M059J (cell line): Measurements from ENCODE around the gene DNAJC4. TPM values are rescaled to one million over a fixed set of nuclear protein-coding genes. Genes with fewer than 3 reads are reported as not detected.
A peak's percentile ranks its signal among the peaks of the same experiment; 100 is the strongest.

ENCODE experiments used
- DNase-seq: peaks from one replicate; pipeline ENCODE4 v3.0.0-alpha.2; 2012; ENCODE audit warnings: low read depth
- total RNA-seq: library from RNA; depleted of rRNA; stranded (reverse); fragments of >200 nt; shearing (Covaris generic); gene quantifications from 2 replicates; pipeline ENCODE4 v1.2.3, GENCODE V29; 2014

The DNAJC4 gene
- total RNA-seq, 1 experiment from 2014 or later: 20.6 TPM

DNA sequence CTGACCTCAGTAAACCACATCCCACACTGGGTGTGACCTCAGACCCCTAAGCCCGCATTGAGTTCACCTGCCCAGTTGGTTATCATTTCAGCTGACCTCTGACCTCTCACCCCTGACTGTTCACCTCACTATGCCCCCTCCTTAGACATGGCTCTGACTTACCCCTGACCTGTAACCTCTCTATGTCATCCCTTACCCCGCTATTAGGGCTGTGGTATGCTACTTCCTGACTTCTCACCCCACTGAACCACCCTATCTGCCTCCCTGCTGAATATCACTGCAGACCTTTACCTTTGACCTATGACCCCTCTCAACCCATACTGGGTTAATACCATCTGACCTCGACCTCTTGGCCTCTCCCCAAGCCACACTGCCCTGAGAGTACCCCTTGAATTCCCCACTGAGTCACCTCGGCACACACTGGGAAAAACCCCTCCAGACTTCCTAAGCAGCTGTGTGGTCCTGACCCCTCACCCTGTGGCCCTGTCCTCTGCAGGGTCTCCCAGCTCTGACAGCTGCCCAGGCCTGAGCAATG lies 29.3 kb downstream of the DNAJC4 start:
- no peak for DNase-seq

DNA sequence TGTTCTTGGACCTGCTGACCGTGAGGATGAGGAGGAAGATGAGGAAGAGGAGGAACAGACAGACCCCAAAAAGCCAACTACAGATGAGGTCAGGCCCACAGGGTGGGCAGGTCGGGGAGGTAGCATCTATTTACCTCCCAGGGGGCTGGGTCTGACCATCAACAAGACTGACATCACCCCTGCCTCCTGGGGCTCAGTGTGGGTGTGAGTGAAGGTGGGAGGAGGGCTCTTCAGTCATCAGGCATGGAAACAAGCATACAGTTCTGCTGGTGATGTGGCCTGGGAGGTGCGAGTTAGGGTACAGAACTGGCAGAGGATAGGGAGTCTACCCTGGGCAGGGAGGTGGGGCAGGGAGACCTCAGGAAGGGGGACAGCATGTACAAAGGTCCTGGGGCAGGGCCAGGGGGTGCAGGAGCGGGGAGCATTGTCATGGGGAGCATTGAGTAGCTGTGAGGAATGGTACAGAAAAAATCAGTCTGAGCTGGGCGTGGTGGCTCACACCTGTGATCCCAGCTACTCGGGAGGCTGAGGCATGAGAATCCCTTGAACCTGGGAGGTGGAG lies 29.9 kb downstream of the DNAJC4 start:
- DNase-seq: no peak

DNA sequence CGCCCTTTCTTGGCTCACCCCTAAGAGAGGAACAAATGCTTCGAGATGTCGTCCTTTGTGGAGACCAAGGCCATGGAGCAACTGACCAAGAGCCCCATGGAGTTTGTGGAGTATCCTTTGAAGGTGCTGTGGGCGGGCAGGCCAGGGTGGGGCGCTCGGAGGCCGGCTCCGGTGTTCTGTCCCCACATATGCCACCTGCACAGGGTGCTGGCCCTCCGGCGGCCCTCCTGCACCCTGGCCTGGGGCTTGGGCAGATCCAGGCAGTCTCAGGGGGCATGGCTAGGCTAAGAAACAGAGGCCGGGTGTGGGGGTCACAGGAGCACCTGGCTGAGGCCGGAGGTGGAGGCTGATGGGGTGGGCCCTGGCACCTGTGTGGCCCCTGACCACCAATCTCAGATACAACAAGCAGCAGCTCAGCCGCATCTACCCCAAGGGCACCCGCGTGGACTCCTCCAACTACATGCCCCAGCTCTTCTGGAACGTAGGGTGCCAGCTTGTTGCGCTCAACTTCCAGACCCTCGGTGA lies 31.3 kb downstream of the DNAJC4 start:
- DNase-seq: no peak

DNA sequence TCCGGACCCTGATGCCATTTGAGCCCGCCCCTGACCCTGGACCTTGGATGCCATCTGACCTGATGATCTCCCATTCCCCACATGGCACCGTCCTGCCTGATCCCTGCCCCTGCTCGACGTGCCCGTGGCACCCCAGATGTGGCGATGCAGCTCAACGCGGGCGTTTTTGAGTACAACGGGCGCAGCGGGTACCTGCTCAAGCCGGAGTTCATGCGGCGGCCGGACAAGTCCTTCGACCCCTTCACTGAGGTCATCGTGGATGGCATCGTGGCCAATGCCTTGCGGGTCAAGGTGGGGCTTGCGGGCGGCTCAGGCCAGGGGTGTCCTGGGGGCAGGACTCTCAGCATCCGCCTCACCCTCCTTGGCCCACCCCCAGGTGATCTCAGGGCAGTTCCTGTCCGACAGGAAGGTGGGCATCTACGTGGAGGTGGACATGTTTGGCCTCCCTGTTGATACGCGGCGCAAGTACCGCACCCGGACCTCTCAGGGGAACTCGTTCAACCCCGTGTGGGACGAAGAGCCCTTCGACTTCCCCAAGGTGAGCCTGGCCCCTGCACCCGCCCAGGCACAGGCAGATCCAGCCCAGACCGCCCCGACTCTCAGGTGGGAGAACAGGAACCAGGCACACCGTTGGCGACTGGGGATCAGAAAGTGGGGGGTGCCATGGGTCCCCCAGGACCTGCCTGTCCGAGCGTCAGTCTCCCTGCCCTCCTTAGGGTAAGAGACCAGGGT lies 32.1 kb downstream of the DNAJC4 start:
- no peak for DNase-seq

DNA sequence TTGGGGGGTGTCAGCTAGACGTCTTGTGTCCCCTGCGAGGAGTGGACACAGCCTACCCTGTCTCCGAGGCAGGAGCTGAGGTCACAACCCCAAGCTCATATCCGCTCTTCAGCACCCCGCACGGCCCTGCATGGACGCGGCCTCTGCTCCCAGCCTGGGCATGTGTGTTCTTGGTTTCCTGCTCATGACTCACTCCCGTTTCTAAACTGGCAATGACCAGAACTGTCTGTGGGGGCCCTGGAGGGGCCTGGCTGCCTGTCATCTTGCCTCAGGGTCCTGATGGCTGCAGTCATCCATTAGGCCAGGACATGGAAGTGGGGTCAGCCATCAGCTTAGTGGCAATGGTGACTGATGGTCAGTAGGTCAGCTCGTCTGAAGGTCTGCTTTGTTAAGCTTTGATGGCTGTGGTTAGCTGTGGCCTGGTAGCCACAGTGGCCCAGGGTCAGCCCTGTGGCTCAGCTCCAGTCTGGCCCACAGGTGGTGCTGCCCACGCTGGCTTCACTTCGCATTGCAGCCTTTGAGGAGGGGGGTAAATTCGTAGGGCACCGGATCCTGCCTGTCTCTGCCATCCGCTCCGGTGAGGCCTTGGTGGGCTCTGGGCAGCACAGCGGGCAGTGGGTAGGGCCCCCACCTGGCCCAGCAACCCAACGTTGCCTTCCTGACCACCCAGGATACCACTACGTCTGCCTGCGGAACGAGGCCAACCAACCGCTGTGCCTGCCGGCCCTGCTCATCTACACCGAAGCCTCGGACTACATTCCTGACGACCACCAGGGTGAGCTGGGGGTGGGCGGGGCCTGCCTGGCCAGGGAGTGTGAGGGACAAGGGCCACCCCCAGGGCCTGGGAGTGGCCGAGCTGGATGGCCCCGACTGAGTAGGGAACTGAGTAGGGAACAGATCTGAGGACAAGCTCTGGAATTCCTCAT lies 32.9 kb downstream of the DNAJC4 start:
- DNase-seq: peak; percentile 87

DNA sequence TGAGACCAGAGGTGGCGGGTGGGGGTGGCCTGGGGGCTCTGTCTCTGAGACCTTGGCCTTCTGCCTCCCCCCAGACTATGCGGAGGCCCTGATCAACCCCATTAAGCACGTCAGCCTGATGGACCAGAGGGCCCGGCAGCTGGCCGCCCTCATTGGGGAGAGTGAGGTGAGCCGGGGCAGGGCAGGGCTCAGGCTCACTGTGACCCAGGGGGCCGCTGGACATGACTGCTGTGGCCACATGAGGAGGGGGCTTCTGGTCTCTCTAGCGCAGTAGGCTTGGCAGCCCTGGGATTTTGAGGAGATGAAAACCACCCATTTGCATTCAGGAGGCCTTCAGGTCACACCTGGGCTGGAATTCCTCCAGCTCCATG lies 33.6 kb downstream of the DNAJC4 start:
- DNase-seq: no peak

DNA sequence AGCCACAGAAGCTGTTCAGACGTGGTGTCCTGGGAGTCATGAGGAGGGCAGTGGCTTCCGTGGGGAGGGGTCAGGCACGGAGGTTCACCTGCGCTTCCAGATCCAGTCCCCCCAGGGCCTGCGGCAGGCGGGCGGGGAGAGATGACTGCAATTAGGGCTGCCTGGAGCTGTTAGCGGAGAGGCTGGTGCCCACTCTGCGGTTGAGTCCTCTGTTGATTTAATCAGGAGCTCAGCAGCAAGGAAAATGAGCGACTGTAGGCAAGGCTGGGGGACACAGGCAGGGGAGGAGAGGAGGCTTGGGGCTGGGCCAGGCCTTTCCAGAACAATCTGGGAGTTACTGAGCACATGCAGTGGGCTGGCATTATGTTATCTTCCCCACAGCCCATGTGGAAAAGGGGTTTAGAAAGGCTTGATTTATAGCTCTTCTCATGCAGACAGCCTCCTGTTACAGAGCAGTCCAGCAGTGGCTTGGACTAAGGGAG lies 34.1 kb downstream of the DNAJC4 start:
- no peak for DNase-seq

DNA sequence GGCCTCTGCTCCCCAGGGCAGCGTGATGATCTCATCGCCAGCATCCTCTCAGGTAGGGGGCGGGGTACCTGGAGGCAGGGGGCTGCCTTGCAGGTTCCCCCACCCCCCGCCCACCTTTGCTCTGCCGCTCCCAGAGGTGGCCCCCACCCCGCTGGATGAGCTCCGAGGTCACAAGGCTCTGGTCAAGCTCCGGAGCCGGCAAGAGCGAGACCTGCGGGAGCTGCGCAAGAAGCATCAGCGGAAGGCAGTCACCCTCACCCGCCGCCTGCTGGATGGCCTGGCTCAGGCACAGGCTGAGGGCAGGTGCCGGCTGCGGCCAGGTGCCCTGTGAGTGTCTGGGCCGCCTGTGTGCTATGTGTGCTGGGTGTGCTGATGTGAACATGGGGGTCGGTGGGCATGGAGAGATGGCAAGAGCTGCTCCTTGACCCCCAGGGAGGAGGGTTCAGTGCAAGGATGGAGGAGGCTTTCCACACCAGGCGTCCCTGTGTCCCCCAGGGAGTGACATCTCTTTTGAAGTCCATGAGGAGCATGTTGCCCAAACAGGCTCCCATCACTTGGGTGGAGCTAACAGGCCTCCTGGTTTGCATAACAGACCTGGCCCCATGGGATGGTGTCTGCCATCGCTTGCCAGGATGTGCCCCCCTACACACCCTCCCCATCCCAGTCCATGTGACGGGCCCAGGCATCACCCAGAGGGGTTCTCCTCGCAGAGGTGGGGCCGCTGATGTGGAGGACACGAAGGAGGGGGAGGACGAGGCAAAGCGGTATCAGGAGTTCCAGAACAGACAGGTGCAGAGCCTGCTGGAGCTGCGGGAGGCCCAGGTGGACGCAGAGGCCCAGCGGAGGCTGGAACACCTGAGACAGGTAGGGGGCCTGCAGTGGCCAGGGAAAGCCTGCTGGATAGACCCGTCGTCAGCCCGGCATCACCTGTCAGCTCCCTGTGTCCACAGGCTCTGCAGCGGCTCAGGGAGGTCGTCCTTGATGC lies 35.1 kb downstream of the DNAJC4 start:
- no peak for DNase-seq

DNA sequence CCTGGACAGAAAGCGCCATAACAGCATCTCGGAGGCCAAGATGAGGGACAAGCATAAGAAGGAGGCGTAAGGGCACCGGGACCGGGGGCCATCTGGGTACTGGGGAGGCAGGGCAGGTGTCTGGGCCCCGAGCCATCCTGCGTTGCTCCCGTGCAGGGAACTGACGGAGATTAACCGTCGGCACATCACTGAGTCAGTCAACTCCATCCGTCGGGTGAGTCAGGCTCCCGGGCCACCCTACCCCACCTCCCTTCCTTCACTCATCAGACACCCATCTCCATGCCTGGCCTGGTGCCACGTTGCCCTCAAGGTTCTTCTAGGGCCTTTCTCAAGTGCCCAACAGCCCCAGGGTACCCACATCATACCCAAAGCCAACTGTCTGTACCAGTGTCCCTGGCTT lies 36.0 kb downstream of the DNAJC4 start:
- DNase-seq: peak; percentile 69

DNA sequence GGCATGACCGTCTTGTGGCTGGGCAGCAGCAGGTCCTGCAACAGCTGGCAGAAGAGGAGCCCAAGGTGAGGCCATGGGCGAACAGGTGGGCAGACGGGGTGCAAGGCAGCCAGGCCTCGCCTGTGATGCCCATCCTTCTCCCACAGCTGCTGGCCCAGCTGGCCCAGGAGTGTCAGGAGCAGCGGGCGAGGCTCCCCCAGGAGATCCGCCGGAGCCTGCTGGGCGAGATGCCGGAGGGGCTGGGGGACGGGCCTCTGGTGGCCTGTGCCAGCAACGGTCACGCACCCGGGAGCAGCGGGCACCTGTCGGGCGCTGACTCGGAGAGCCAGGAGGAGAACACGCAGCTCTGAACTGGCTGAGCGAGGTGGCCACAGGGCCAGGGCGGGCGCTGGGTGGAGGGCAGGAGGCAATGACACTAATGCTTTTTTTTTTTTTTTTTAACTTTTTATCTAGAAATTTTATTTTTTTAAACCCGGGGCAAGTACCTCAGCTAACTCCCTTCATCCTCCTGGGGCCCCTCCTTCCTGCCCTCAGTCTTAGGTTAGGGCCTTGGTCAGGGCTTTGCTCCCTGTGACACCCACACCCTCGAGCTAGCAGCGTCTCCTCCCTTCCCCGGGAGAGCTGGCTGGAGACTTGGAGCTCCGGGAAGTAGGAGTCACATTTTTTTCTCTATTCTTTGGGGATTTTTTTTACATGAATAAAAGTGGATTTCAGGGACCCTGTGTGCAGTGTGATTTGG lies 37.0 kb downstream of the DNAJC4 start:
- no peak for DNase-seq

DNA sequence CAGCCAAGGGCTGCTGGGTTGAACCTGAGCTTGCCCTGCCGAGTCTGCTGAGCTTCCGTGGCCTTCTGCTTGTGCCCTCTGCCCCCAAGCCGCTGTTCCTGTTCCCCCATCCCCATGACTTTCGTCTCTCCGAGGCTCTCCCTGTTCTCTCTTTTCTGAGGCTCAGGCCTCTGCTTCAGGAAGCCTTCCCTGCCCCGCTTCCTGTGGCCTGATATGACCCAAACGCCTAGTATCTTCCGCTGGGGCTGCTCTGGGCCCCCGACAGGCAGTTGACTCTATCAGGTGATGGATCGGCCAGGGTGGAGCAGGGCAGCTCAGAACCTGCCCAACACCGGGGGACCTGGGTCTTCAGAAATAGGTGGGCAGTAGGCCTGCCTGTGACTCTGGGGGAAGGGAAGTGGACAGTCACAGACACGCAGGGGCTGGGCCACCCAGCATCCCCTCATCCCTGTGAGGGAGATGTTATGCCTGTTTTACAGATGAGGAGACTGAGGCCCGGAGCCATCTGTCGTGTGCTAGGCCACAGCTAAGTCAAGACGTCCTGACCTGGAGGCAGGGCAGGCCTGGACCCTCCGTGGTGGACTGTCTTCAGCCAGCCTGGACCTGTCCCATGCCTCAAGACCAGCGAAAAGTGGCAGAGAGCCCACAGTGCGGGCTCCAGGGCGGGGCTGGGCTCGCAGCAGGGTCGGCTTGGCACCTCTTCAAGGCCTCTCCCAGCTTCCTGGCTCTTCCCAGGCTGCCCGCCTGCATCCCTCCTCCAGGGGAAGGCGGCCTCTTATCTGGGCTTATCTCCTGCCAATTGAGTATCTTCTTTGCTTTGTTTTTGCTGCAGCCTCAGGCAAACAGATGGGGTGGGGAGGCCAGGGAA lies 37.9 kb downstream of the DNAJC4 start:
- DNase-seq: peak; percentile 90

DNA sequence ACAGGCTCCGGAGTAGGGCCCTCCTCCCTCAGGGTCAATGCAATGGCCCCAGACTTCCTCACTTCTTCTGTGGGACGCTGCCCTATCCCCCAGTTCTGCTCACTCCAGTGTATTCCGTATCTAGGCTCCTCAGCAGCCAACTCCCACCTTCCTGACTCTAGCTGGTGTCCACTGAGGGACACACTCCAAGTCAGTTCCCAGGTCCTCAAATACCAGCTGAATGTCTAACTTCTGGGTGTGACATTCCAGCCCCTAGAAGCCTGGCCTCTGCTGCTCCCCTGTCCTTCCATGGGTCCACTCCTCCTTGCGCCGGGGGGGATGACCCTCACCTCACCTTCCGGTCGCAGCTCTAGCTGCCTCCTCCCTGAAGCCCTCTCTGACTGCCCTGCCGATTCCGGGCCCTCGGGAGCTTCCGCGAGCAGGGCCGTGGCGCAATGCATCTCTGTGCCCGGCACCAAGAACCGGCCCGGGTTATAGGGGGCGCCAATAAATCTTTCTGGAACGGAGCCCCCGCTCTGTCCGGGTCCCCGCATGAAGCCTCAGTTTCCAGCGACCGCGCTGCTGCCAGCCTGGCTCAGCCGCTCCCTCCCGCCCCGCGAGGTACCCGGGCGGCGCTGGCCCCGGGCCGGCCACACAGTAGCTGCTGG lies 38.7 kb downstream of the DNAJC4 start:
- DNase-seq: no peak

DNA sequence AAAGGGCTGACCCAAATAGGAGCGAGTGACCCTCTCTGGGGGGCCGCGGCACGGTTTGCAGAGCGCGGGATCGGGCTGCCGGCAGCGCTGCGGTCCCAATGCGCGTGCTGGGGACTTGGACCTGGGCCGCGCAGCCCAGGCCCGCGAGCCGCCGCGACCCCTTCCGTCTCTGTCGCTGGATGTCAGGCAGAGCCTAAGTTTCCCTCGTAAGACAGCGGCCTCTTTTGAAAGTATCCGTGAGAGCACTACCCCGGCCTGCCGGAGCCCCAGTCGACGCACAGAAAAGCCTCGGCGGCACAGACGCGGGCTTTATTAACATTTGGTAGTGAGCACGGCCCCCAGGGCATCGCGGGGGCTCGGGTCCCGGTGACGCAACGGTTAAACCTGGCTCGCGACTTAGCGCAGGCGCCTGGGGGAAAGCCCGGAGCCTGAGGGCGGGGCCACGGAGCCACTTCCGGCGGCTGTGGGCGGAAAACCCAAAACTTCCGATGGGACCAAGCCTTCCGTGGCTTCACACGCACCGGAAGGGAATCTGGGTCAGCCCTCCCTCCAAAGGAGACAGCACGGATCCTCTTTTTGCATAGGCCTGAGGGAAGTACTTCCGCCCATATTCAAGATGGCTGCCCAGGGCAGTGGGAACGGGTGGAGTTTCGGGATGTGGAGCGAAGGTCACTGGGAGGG lies 39.3 kb downstream of the DNAJC4 start:
- DNase-seq: peak; percentile 100

DNA sequence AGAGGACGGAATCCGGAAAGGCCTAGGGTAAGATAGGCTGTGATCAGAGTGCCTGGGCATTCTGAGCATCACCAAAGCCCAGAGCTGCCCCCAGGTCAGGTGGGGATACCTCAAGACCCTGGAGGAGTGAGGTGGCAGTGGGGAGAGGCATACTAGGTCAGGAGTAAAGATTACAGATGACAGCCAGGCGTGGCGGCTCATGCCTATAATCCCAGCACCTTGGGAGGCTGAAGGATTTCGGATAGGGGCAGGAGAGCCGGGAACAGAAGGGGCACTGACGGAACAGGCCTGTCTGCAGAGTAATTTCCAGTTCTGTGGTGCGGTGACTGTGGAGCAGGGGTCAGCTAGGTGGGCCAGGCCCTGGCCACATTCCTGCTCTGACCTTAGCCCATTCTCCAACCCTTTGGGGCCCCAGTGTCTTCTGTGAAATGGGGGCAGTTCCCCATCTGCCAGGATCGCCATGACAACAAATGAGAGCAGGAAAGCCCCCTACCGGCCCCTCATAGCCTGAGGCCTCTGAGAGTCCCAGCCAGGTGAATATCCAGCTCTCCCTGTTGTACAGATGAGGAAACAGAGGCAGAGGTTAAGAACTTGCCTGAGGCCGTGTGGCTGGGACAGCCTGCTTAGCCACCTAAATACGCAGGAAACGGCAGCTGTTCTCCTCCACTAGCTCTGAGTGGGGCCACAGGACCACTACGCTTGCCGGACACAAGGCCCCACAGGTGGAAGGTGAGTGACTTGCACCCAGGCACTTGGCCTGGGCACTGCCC lies 44.9 kb downstream of the DNAJC4 start:
- DNase-seq: no peak

DNA sequence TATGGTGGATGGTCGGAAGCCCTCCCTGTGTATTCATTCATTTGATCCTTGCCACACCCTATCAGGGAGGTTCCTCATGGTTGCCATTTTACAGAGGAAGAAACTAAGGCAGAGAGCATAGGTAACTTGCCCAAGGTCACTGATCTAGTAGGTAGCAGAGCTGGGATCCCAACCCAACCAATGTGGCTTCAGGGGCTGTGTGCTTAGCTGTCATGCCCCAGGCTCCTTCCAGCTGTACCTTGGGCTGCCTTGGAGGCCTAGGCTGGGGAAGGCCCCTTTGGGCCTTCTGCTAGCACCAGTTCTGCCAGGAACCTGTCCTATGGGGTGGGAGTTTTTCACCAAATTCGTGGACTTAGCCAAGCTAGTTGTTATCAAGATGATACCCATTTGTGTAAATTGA lies 45.5 kb downstream of the DNAJC4 start:
- no peak for DNase-seq

DNA sequence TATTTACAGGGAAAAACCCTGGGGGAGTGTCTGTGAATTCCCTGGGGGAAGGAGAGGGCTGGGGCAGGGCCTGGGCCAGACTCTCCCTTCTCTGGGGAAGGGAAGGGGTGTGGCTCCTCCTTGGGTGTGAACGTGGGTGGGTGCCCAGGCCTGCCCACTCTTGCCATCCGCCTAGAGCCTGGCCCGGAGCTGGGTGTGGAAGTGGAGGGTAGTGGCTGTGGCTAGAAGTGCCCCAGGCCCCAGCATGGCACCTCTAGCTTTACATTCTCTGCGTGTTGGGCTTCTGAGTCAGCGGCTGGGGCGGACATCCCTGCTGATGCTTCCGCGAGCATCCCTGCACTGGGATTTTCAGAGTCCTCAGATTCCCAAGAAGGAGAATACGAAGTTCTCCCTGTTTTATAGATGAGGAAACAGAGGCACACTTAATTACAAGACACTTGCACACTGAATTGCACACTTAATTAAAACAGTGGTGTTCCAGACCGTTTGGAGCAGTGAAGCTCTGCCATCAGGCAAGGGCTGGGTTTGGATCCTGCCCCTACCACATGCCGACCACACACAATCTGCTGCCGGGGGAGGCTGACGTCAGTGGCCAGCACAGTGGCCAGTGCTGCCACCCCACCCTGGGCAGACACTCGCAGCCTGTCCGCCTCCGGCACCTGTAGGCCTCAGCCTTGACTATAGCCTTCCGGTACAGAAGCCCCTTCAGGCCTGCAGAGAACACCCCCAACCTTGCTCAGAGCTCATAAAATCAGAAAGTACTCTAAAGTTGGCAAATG lies 46.5 kb downstream of the DNAJC4 start:
- DNase-seq: no peak
